HG02981 (cell line): ENCODE data around the gene TMCO6.
A peak's percentile ranks its signal among the peaks of the same experiment; 100 is the strongest.
"Not testable (repeated sequence)": the region's sequence is repeated elsewhere in the genome, so short reads cannot be mapped to it uniquely, and the experiment has no call there.

Source experiments
- ATAC-seq: cut with Tn5 transposase; IDR thresholded peaks from one replicate; pipeline ENCODE4 v1.9.1; 2021; ENCODE audit warnings: mild to moderate bottlenecking, moderate library complexity; ENCODE audit not compliant: unreplicated experiment

Gene TMCO6

GRCh38 chr5:140639148-140639981, at the start of gene TMCO6:
TSS of gene TMCO6 (plus strand) at chr5:140639451. CDS start at chr5:140639528, 77 bp downstream.
- peak; percentile 96 for ATAC-seq

DNA sequence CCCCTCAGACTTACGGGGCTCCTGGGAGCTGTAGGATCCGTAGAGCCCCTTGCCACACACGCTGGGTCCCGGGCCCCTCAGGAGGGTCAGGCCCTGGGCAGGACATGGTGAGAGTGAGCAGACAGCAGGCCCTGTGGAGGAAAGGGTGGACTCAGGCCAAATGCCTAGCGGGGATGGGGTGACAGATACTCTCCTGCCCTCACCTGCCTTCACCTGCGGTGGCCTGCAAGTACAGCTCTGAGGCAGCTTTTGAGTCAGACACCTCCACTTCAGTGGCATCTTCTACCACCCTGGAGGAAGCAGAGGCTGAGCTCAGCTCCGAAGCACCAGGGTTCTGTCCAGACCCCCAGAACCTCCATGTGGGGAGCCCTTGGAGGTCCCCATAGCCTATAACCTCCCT, 48.4 kb upstream of the TMCO6 start:
- ATAC-seq, result no peak

DNA sequence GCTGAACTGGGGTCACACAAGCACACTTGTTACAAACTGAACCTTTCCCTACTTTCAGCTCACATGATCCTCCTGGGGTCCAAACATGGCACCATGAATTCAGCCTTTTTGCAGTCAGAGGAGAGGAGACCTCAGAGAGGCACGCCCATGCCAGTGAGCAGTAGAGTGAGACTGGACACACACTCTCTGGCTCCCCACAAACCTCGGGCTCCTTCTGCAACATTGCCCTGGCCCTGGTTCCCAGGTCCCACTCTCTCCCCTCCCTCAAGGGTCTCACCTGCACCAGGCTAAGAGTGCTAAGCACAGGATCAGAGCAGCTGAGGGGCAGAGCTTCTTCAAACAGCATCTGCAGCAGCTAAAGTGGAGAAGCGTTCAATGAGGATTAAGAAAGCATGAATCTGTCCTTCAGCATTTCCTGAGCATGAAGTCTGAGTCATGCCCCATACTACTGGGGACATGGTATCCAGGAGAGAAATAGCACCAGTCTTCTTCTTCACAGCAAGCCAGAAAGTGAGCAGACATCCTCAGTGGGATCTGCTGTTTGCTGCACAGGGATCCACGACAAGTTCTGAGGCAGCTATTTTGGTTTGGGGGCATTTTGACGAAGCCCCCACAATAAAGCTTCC, 47.4 kb upstream of the TMCO6 start:
- ATAC-seq, result no peak

DNA sequence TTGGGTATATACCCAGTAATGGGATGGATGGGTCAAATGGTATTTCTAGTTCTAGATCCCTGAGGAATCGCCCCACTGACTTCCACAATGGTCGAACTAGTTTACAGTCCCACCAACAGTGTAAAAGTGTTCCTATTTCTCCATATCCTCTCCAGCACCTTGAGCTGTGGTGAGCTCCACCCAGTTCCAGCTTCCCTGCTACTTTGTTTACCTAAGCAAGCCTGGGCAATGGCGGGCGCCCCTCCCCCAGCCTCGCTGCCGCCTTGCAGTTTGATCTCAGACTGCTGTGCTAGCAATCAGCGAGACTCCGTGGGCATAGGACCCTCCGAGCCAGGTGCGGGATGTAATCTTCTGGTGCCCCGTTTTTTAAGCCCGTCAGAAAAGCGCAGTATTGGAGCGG, 46.2 kb upstream of the TMCO6 start:
- ATAC-seq, result not testable (repeated sequence)

DNA sequence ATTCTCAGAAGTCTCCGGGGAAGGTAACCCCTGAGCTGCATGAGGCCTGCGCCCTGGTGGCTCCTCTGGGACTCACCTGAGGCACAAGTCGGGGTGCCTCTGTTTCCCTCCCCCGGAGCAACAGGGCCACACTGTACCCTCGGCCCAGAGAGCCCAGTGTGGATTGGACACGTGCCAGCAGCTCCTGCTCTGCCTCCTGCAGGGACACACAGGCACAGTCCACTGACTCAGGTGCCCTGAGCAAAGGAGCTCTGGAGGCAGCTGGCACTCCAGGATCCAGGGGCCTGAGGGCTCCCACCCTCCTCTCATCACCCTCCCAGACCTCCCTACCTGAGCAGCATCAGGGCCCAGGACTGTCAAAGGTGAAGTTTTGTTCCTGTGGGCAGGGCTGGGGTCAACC, 45.1 kb upstream of the TMCO6 start:
- ATAC-seq, result no peak

DNA sequence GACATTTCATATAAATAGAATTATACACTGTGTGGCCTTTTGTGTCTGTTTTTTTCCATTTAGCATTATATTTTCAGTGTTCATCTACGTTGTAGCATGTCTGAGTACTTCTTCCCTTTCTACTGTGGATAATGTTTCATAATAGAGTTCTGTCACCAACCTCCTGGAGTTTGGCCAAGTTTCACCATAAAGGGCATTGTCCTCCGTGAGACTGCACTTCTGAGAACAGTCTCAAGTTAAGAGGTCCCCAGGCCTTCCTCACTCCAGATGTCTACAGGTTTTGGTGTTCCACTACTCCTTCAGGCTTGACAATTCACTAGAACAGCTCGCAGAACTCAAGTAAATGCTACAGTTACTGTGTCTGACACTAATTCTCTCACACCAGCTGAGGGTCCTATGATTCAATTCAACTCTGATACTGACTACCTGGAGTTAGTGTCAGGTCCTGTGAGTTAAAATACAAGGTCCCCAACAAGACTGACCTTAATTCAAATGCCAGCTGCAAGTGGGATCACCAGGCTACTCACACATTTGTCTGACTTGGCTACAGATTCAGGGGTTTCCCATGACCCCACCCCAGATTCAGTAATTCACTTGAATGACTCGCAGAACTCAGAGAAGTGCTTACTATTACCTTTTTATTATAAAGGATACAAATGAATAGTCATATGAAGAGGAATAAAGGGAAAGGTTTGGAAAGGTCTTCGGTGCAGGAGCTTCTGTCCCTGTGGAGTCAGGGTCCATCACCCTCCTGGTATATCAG, 43.5 kb upstream of the TMCO6 start:
- no peak for ATAC-seq

DNA sequence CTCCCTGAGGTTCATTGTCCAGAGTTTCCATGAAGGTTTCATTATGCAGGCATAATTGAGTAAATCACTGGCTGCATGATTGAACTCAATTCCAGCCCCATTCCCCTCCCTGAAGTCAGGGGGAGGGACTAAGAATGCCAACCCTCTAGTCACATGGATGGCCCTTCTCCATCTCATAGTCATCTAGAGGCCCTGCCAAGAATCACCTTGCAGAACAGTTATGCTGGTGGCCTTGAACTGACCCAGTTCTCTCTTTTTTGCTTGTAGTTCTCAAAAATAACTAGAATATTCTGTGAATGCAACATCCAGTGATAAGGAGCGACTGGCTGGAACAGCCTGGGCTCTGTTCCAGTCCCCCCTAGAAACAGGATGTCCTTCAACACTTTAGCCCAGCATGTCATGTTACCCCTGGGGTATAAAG, 42.9 kb upstream of the TMCO6 start:
- no peak for ATAC-seq

- no peak for ATAC-seq
These were observed 40.4 kb upstream of the TMCO6 start for GRCh38 chr5:140598836-140599235.

GRCh38 chr5:140600096-140600495, 39.2 kb upstream of the TMCO6 start:
- ATAC-seq, result no peak

- no peak for ATAC-seq
These were observed 37.1 kb upstream of the TMCO6 start for GRCh38 chr5:140602147-140602546.

DNA sequence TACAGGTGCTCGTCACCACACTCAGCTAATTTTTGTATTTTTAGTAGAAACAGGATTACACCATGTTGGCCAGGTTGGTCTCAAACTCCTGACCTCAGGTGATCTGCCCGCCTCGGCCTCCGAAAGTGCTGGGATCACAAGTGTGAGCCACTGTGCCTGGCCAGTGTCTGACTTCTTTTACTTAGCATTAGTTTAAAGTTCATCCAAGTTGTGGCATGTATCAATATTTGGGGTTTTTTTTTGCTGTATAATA, 35.9 kb upstream of the TMCO6 start:
- not testable (repeated sequence) for ATAC-seq

DNA sequence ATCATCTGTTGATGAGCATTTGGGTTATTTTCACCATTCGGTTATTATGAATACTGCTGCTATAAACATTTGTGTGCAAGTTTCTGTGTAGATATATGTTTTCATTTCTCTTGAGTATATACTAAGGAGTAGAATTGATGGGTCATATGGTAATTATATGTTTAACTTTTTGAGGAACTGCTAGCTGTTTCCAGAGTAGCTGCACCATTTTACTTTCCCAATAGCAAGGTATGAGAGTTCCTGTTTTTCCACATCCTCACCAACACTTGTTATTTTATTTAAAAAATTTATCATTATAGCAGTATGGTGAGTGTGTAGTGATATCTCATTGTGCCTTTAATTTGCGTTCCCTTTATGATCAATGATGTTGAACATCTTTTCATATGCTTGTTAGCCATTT, 35.5 kb upstream of the TMCO6 start:
- no peak for ATAC-seq

- no peak for ATAC-seq
These were observed 33.4 kb upstream of the TMCO6 start for GRCh38 chr5:140605879-140606278.

DNA sequence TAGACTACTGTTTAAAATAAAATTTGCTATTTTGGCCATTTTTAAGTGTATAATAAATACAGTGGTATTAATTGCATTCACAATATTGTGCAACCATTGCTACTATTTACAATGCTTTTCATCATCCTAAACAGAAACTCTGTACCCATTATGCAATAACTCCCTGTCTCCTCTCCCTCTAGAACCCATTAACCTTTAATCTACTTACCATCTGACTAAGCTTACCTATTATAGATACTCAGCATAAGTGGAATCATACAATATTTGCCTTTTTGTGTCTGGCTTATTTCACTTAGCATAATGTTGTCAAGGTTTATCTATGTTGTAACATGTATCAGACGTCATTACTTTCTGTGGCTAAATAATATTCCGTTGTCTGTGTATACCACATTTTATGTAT, 32.2 kb upstream of the TMCO6 start:
- ATAC-seq, result no peak

GRCh38 chr5:140608722-140609121, 30.5 kb upstream of the TMCO6 start:
- no peak for ATAC-seq

DNA sequence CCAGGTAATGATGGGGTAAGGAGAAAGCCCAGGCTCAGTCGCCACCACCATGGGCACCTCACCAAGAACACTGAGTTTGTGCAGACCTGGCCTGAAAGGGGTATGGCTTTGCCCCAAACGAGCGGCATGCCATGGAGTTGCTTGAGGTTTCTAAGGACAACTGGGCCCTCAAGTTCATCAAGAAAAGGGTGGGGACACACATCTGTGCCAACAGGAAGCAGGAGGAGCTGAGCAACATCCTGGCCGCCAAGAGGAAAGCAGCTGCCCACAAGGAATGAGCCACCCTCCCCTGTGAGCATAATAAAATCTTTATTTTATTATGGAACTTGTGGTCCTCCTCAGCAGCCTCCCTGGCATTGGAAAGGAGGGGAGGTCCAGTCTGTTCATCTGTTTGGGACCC, 30.1 kb upstream of the TMCO6 start:
- no peak for ATAC-seq

- ATAC-seq, result no peak
These were observed 28.2 kb upstream of the TMCO6 start for GRCh38 chr5:140611020-140611521.

DNA sequence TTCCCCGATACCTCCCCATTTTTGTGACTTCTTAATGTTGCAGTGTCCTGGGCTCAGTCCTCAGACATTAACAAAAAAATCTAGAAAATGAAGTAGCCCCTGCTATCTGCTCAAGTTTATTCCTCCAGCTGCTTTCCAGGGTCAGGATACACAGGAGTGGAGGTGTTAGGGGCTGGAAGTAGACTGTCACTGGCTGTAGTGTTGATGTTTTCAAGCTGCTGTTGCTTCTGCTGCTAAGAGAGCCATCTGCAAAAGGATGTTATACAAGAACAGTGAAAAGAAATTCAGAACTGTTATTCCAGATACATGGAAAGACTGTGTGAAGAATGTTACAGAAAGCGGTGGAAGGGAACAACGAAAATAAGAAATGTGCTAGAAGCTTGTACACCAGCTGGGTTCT, 16.9 kb upstream of the TMCO6 start:
- ATAC-seq, result no peak

GRCh38 chr5:140623061-140623460, 16.2 kb upstream of the TMCO6 start:
- ATAC-seq, result not testable (repeated sequence)

DNA sequence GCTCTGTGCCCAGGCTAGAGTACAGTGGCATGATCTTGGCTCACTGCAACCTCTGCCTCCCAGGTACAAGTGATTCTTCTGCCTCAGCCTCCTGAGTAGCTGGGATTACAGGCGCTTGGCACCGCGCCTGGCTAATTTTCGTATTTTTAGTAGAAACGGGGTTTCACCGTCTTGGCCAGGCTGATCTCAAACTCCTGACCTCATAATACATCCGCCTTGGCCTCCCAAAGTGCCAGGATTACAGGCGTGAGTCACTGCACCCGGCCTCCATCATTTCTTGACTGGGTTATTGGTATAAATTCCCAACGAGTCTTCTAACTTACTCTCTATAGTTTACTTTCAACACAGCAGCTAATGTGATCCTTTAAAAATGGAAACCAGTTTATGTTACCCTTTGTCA, 14.4 kb upstream of the TMCO6 start:
- not testable (repeated sequence) for ATAC-seq

DNA sequence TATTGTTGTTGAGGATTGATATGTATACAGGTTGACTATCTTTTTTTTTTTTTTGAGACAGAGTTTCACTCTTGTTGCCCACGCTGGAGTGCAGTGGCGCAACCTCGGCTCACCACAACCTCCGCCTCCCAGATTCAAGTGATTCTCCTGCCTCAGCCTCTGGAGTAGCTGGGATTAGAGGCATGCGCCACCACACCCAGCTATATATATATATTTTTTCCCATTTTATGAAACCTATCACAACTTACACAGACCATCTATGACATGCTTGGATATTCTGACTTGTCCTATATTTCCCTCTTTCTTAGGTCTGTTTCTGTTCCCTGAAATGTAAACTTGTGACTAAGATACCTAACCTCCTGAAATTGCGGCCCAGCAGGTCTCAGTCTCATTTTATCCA, 11.3 kb upstream of the TMCO6 start:
- ATAC-seq, result no peak

DNA sequence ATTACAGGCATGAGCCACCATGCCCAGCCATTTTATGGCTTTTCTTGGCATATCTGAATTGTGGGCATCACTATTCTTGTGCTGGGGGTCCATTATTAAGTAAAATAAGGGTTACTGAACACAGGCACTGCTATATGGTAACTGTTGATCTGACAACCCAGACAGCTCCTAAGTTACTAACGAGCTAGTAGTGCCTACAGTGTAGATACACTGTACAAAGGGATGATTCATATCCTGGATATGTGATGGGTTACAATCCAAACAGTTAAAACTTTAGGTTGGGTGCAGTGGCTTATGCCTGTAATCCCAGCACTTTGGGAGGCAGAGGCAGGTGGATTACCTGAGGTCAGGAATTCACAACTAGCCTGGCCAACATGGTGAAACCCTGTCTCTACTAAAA, 10.5 kb upstream of the TMCO6 start:
- no peak for ATAC-seq
